Cardiac fibroblast (primary cell): ENCODE data around the gene RBX1.

ENCODE experiments used
- DNase-seq, 2 donors: peaks; one replicate each; pipeline versions ENCODE4 v3.0.0 to v3.0.0-alpha.2; 2010; ENCODE audit warnings: low read depth in 2 of 2
- H3K4me3 ChIP-seq, 2 donors: replicated peaks in 1 of 2; 1 replicate in 1 of 2; 2 replicates in 1 of 2; pipeline ENCODE4 v1.5.1; 2011; ENCODE audit warnings: low read depth in 2 of 2, low read length in 2 of 2, mild to moderate bottlenecking in 2 of 2, moderate library complexity in 1 of 2
- CTCF ChIP-seq: IDR thresholded peaks from one replicate; pipeline ENCODE4 v1.5.1; 2011; ENCODE audit warnings: low read depth, mild to moderate bottlenecking, low read length, inconsistent platforms

Gene RBX1

GRCh38 chr22:41021061-41021612 is 70.0 kb downstream of the RBX1 start:
- TF ChIP-seq CTCF = no peak
- no peak for DNase-seq
- H3K4me3 ChIP-seq = peak overlapping the region; percentile 59 to 65

- H3K4me3 ChIP-seq = peak overlapping the region; percentile 59 to 65
- peak; percentile 34 to 69 for DNase-seq
- TF ChIP-seq CTCF = no peak
Measured at GRCh38 chr22:41021613-41022454, 70.7 kb downstream of the RBX1 start.

GRCh38 chr22:41022470-41023298 is 71.5 kb downstream of the RBX1 start:
- H3K4me3 ChIP-seq = peak overlapping the region; percentile 59 to 65
- TF ChIP-seq CTCF = no peak
- DNase-seq = peak; percentile 73 to 94
